SKM-1 (cell line): ENCODE results near the gene ASTN2.

ENCODE experiments used
- DNase-seq: peaks from one replicate; lab custom pipeline; 2025; ENCODE audit not compliant: unreplicated experiment; lab: John Stamatoyannopoulos, UW

Gene ASTN2

GRCh38 chr9:116689486-116690032 lies 725.3 kb downstream of the ASTN2 start:
- no peak for DNase-seq

- DNase-seq: no peak
These were observed 725.9 kb downstream of the ASTN2 start for GRCh38 chr9:116688806-116689485.

- no peak for DNase-seq
These were observed 727.1 kb downstream of the ASTN2 start for GRCh38 chr9:116687754-116688135.

- peak; percentile 10 for DNase-seq
These were observed 727.6 kb downstream of the ASTN2 start, which contains the start of gene TRIM32 for GRCh38 chr9:116687074-116687753. TRIM32 (plus strand) TSS chr9:116687305; CDS start chr9:116697743, 10,438 bp downstream.

GRCh38 chr9:116686693-116687073 lies 728.2 kb downstream of the ASTN2 start:
- no peak for DNase-seq

GRCh38 chr9:116686135-116686534 lies 728.7 kb downstream of the ASTN2 start:
- DNase-seq: no peak

GRCh38 chr9:116685166-116685565 lies 729.7 kb downstream of the ASTN2 start:
- DNase-seq: no peak

- DNase-seq: no peak
These were observed 731.3 kb downstream of the ASTN2 start for GRCh38 chr9:116683535-116683934.

GRCh38 chr9:116674210-116674980 lies 740.5 kb downstream of the ASTN2 start:
- no peak for DNase-seq

GRCh38 chr9:116673375-116673774 lies 741.5 kb downstream of the ASTN2 start:
- no peak for DNase-seq

- DNase-seq: no peak
These were observed 743.3 kb downstream of the ASTN2 start for GRCh38 chr9:116671605-116672004.

GRCh38 chr9:116668970-116669695 lies 745.7 kb downstream of the ASTN2 start:
- no peak for DNase-seq

GRCh38 chr9:116663581-116663980 lies 751.3 kb downstream of the ASTN2 start:
- DNase-seq: no peak

GRCh38 chr9:116662646-116663310 lies 752.1 kb downstream of the ASTN2 start:
- no peak for DNase-seq

- DNase-seq: no peak
These were observed 753.6 kb downstream of the ASTN2 start for GRCh38 chr9:116661037-116661954.

GRCh38 chr9:116658265-116658664 lies 756.6 kb downstream of the ASTN2 start:
- DNase-seq: no peak

- no peak for DNase-seq
These were observed 757.9 kb downstream of the ASTN2 start for GRCh38 chr9:116656977-116657376.

- DNase-seq: no peak
These were observed 758.3 kb downstream of the ASTN2 start for GRCh38 chr9:116656501-116656971.

GRCh38 chr9:116654059-116654355 lies 760.9 kb downstream of the ASTN2 start:
- DNase-seq: no peak
